ENCODE measurements around the gene PALB2.

Gene PALB2

GRCh38 chr16:23581764-23582163 is 59.3 kb downstream of the PALB2 start:
- DNase-seq (ENCODE audit: extremely low read depth, low read depth): no peak
- TF ChIP-seq CTCF (IDR thresholded peaks at IDR 0.05; ENCODE audit: low read depth, low read length, missing control alignments): no peak
- no peak overlapping the region for H3K4me3 ChIP-seq (replicated peaks; ENCODE audit: low read depth, low read length)

- DNase-seq (ENCODE audit: extremely low read depth, low read depth): no peak
- TF ChIP-seq CTCF (IDR thresholded peaks at IDR 0.05; ENCODE audit: low read depth, low read length, missing control alignments): no peak
- no peak overlapping the region for H3K4me3 ChIP-seq (replicated peaks; ENCODE audit: low read depth, low read length)
Observed at GRCh38 chr16:23580391-23580790, 60.7 kb downstream of the PALB2 start.

- no peak for DNase-seq (ENCODE audit: extremely low read depth, low read depth)
- no peak for TF ChIP-seq CTCF (IDR thresholded peaks at IDR 0.05; ENCODE audit: low read depth, low read length, missing control alignments)
- H3K4me3 ChIP-seq (replicated peaks; ENCODE audit: low read depth, low read length): no peak overlapping the region
Observed at GRCh38 chr16:23579371-23579770, 61.7 kb downstream of the PALB2 start.

- H3K4me3 ChIP-seq (replicated peaks; ENCODE audit: low read depth, low read length): no peak overlapping the region
- no peak for TF ChIP-seq CTCF (IDR thresholded peaks at IDR 0.05; ENCODE audit: low read depth, low read length, missing control alignments)
- DNase-seq (ENCODE audit: extremely low read depth, low read depth): no peak
Observed at GRCh38 chr16:23578101-23578830, 62.8 kb downstream of the PALB2 start.

- no peak for TF ChIP-seq CTCF (IDR thresholded peaks at IDR 0.05; ENCODE audit: low read depth, low read length, missing control alignments)
- no peak for DNase-seq (ENCODE audit: extremely low read depth, low read depth)
- no peak overlapping the region for H3K4me3 ChIP-seq (replicated peaks; ENCODE audit: low read depth, low read length)
Observed at GRCh38 chr16:23577493-23577892, 63.6 kb downstream of the PALB2 start.

GRCh38 chr16:23575834-23576233 is 65.3 kb downstream of the PALB2 start:
- no peak for DNase-seq (ENCODE audit: extremely low read depth, low read depth)
- TF ChIP-seq CTCF (IDR thresholded peaks at IDR 0.05; ENCODE audit: low read depth, low read length, missing control alignments): no peak
- no peak overlapping the region for H3K4me3 ChIP-seq (replicated peaks; ENCODE audit: low read depth, low read length)

GRCh38 chr16:23573817-23574216 is 67.3 kb downstream of the PALB2 start:
- DNase-seq (ENCODE audit: extremely low read depth, low read depth): no peak
- no peak overlapping the region for H3K4me3 ChIP-seq (replicated peaks; ENCODE audit: low read depth, low read length)
- TF ChIP-seq CTCF (IDR thresholded peaks at IDR 0.05; ENCODE audit: low read depth, low read length, missing control alignments): no peak
